WTC11 (cell line): ENCODE data around the gene GRID2. TPM values are rescaled to one million over a fixed set of nuclear protein-coding genes. Genes with fewer than 3 reads are reported as not detected.
A peak's percentile ranks its signal among the peaks of the same experiment; 100 is the strongest.

Experiments
- ATAC-seq: fragments of 200-7000 bp; cut with Tn5 transposase; 2 replicates; pipeline ENCODE4 v1.10.0; 2021; ENCODE audit warnings: mild to moderate bottlenecking, moderate library complexity
- CTCF ChIA-PET: fragments of 300-600 bp; sonication (Branson Sonifier 250); formaldehyde crosslinking; loops from one replicate; lab custom pipeline; 2021; ENCODE audit warnings: antibody characterized with exemption; lab: Charles Lee
- POLR2A ChIA-PET: fragments of 350-600 bp; sonication (Branson Sonifier 250); formaldehyde crosslinking; loops from one replicate; lab custom pipeline; 2021; ENCODE audit warnings: antibody characterized with exemption; lab: Charles Lee
- DNase-seq: peaks from one replicate; pipeline ENCODE4 v3.0.0; 2021; ENCODE audit warnings: low spot score
- H3K27ac Mint-ChIP-seq: 2 replicates; pipeline ENCODE4 v1.8.0; 2021; ENCODE audit warnings: mixed read lengths
- H3K27me3 Mint-ChIP-seq: 2 replicates; pipeline ENCODE4 v1.8.0; 2021; ENCODE audit warnings: low read depth, mild to moderate bottlenecking, moderate library complexity, mixed read lengths
- H3K36me3 Mint-ChIP-seq: 2 replicates; pipeline ENCODE4 v1.8.0; 2021; ENCODE audit warnings: mixed read lengths
- H3K4me1 Mint-ChIP-seq: 2 replicates; pipeline ENCODE4 v1.8.0; 2022; ENCODE audit warnings: mixed read lengths
- H3K4me3 Mint-ChIP-seq: 2 replicates; pipeline ENCODE4 v1.8.0; 2021; ENCODE audit warnings: mild to moderate bottlenecking, moderate library complexity, mixed read lengths
- H3K9me3 Mint-ChIP-seq: 2 replicates; pipeline ENCODE4 v1.8.0; 2021; ENCODE audit warnings: mixed read lengths
- CDX4 ChIP-seq: fragments of 250-450 bp; sonication (Bioruptor Pico); IDR thresholded peaks from 2 replicates; pipeline ENCODE4 v1.9.0; 2021; ENCODE audit warnings: moderate library complexity, mild to moderate bottlenecking, inconsistent platforms, borderline replicate concordance
- E2F1 ChIP-seq: sonication (generic); formaldehyde crosslinking; IDR thresholded peaks from 2 replicates; pipeline ENCODE4 v1.8.0; 2022; ENCODE audit warnings: mild to moderate bottlenecking, missing genetic modification reagents
- HMGXB4 ChIP-seq: sonication (generic); formaldehyde crosslinking; IDR thresholded peaks from 2 replicates; pipeline ENCODE4 v1.8.1; 2023; ENCODE audit warnings: mild to moderate bottlenecking, moderate library complexity, missing genetic modification reagents
- IRF1 ChIP-seq: sonication (generic); formaldehyde crosslinking; IDR thresholded peaks from 2 replicates; pipeline ENCODE4 v1.8.0; 2023; ENCODE audit warnings: missing genetic modification reagents
- NFATC4 ChIP-seq: fragments of 250-450 bp; sonication (Bioruptor Pico); IDR thresholded peaks from 2 replicates; pipeline ENCODE4 v1.9.0; 2021; ENCODE audit warnings: mild to moderate bottlenecking
- NFYB ChIP-seq: sonication (generic); formaldehyde crosslinking; conservative IDR thresholded peaks from 2 replicates; pipeline ENCODE4 v1.8.0; 2022; ENCODE audit warnings: low read depth, missing genetic modification reagents
- NR1H2 ChIP-seq: sonication (generic); formaldehyde crosslinking; IDR thresholded peaks from 2 replicates; pipeline ENCODE4 v1.9.0; 2021; ENCODE audit warnings: mild to moderate bottlenecking, moderate library complexity, missing genetic modification reagents
- RELA ChIP-seq: sonication (generic); formaldehyde crosslinking; IDR thresholded peaks from 2 replicates; pipeline ENCODE4 v1.8.1; 2022; ENCODE audit warnings: missing genetic modification reagents, mild to moderate bottlenecking, borderline replicate concordance
- RORB ChIP-seq: fragments of 250-450 bp; sonication (Bioruptor Pico); IDR thresholded peaks from 2 replicates; pipeline ENCODE4 v1.9.0; 2021; ENCODE audit warnings: mild to moderate bottlenecking
- SMAD3 ChIP-seq: sonication (generic); formaldehyde crosslinking; IDR thresholded peaks from 2 replicates; pipeline ENCODE4 v1.8.0; 2022; ENCODE audit warnings: missing genetic modification reagents, mild to moderate bottlenecking, borderline replicate concordance
- ZNF121 ChIP-seq: sonication (generic); formaldehyde crosslinking; IDR thresholded peaks from 2 replicates; pipeline ENCODE4 v1.8.0; 2023; ENCODE audit warnings: missing genetic modification reagents
- ZNF396 ChIP-seq: fragments of 250-450 bp; sonication (Bioruptor Pico); IDR thresholded peaks from 2 replicates; pipeline ENCODE4 v1.8.0; 2021; ENCODE audit warnings: mild to moderate bottlenecking, moderate library complexity, borderline replicate concordance
- total RNA-seq: library from RNA; stranded (reverse); gene quantifications from 3 replicates; pipeline ENCODE4 v1.2.3, GENCODE V29; 2021
- TF ChIP-seq, protein P1 (sequence below): sonication (generic); formaldehyde crosslinking; conservative IDR thresholded peaks from 2 replicates; pipeline ENCODE4 v1.8.1; 2023; ENCODE audit warnings: mild to moderate bottlenecking, low read depth, missing genetic modification reagents, moderate library complexity
- TF ChIP-seq, protein P2 (sequence below): sonication (generic); formaldehyde crosslinking; IDR thresholded peaks from 2 replicates; pipeline ENCODE4 v1.8.1; 2022; ENCODE audit warnings: low read depth, missing genetic modification reagents, borderline replicate concordance
- TF ChIP-seq, protein P3 (sequence below): fragments of 200-600 bp; IDR thresholded peaks from 2 replicates; pipeline ENCODE4 v1.8.0; 2022; ENCODE audit warnings: antibody characterized with exemption
- TF ChIP-seq, protein P4 (sequence below): sonication (generic); formaldehyde crosslinking; IDR thresholded peaks from 2 replicates; pipeline ENCODE4 v1.8.0; 2022; ENCODE audit warnings: mild to moderate bottlenecking, missing genetic modification reagents

The GRID2 gene
- total RNA-seq, 1 experiment from 2014 or later = 26.8 TPM

- Mint-ChIP-seq H3K27ac (peak overlapping the region; percentile 77), H3K27me3 (no peaks in the 10 kb centered on the region), H3K4me1 (peaks cover 62% of the 10 kb centered on the region), H3K4me3 (no peak overlapping the region), H3K36me3 (no peaks in the 10 kb centered on the region), H3K9me3 (no peaks in the 10 kb centered on the region)
- TF ChIP-seq RELA (CRISPR knock-in tag) (no peak), RORB (CRISPR knock-in tag) (no peak), ZNF121 (CRISPR knock-in tag) (no peak), NFATC4 (CRISPR knock-in tag) (no peak), CDX4 (CRISPR knock-in tag) (no peak), HMGXB4 (no peak), ZNF396 (CRISPR knock-in tag) (no peak), SMAD3 (CRISPR knock-in tag) (no peak), E2F1 (no peak), NFYB (CRISPR knock-in tag) (no peak), IRF1 (no peak), NR1H2 (CRISPR knock-in tag) (no peak)
- TF ChIP-seq, protein P1, sequence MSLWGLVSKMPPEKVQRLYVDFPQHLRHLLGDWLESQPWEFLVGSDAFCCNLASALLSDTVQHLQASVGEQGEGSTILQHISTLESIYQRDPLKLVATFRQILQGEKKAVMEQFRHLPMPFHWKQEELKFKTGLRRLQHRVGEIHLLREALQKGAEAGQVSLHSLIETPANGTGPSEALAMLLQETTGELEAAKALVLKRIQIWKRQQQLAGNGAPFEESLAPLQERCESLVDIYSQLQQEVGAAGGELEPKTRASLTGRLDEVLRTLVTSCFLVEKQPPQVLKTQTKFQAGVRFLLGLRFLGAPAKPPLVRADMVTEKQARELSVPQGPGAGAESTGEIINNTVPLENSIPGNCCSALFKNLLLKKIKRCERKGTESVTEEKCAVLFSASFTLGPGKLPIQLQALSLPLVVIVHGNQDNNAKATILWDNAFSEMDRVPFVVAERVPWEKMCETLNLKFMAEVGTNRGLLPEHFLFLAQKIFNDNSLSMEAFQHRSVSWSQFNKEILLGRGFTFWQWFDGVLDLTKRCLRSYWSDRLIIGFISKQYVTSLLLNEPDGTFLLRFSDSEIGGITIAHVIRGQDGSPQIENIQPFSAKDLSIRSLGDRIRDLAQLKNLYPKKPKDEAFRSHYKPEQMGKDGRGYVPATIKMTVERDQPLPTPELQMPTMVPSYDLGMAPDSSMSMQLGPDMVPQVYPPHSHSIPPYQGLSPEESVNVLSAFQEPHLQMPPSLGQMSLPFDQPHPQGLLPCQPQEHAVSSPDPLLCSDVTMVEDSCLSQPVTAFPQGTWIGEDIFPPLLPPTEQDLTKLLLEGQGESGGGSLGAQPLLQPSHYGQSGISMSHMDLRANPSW (CRISPR knock-in tag) = no peak
- TF ChIP-seq, protein P2, sequence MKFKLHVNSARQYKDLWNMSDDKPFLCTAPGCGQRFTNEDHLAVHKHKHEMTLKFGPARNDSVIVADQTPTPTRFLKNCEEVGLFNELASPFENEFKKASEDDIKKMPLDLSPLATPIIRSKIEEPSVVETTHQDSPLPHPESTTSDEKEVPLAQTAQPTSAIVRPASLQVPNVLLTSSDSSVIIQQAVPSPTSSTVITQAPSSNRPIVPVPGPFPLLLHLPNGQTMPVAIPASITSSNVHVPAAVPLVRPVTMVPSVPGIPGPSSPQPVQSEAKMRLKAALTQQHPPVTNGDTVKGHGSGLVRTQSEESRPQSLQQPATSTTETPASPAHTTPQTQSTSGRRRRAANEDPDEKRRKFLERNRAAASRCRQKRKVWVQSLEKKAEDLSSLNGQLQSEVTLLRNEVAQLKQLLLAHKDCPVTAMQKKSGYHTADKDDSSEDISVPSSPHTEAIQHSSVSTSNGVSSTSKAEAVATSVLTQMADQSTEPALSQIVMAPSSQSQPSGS (CRISPR knock-in tag) = no peak
- TF ChIP-seq, protein P3, sequence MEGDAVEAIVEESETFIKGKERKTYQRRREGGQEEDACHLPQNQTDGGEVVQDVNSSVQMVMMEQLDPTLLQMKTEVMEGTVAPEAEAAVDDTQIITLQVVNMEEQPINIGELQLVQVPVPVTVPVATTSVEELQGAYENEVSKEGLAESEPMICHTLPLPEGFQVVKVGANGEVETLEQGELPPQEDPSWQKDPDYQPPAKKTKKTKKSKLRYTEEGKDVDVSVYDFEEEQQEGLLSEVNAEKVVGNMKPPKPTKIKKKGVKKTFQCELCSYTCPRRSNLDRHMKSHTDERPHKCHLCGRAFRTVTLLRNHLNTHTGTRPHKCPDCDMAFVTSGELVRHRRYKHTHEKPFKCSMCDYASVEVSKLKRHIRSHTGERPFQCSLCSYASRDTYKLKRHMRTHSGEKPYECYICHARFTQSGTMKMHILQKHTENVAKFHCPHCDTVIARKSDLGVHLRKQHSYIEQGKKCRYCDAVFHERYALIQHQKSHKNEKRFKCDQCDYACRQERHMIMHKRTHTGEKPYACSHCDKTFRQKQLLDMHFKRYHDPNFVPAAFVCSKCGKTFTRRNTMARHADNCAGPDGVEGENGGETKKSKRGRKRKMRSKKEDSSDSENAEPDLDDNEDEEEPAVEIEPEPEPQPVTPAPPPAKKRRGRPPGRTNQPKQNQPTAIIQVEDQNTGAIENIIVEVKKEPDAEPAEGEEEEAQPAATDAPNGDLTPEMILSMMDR = no peak
- TF ChIP-seq, protein P4, sequence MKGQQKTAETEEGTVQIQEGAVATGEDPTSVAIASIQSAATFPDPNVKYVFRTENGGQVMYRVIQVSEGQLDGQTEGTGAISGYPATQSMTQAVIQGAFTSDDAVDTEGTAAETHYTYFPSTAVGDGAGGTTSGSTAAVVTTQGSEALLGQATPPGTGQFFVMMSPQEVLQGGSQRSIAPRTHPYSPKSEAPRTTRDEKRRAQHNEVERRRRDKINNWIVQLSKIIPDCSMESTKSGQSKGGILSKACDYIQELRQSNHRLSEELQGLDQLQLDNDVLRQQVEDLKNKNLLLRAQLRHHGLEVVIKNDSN (CRISPR knock-in tag) = no peak
- DNase-seq = no peak
- POLR2A ChIA-PET = interaction anchor here (0.6 kb wide), 1 partner anchor 27 kb away, joined by 6 read pairs; no protein-coding TSS in a partner anchor
- peak; percentile 47 for ATAC-seq
- CTCF ChIA-PET = no interaction called here
Measured at GRCh38 chr4:92501456-92501855, 197.7 kb downstream of the GRID2 start.
